IPS-NIHi7 (cell line): Measurements from ENCODE around the gene RGMA.
"Not testable (repeated sequence)": the region's sequence is repeated elsewhere in the genome, so short reads cannot be mapped to it uniquely, and the experiment has no call there.

Experiments used
- DNase-seq: peaks from one replicate; pipeline ENCODE4 v3.0.0; 2012; ENCODE audit warnings: mixed read lengths; ENCODE audit errors: extremely low spot score

The RGMA gene

GRCh38 chr15:93034512-93034911 is 54.5 kb downstream of the RGMA start:
- DNase-seq = no peak

GRCh38 chr15:93033434-93034045 is 55.5 kb downstream of the RGMA start:
- DNase-seq = no peak

- DNase-seq = not testable (repeated sequence)
These were observed 56.4 kb downstream of the RGMA start for GRCh38 chr15:93032515-93033206.

GRCh38 chr15:93031557-93032384 is 57.2 kb downstream of the RGMA start:
- not testable (repeated sequence) for DNase-seq

- no peak for DNase-seq
These were observed 57.9 kb downstream of the RGMA start for GRCh38 chr15:93031103-93031464.

- DNase-seq = peak; percentile 90
These were observed 58.4 kb downstream of the RGMA start for GRCh38 chr15:93030430-93031102.

DNA sequence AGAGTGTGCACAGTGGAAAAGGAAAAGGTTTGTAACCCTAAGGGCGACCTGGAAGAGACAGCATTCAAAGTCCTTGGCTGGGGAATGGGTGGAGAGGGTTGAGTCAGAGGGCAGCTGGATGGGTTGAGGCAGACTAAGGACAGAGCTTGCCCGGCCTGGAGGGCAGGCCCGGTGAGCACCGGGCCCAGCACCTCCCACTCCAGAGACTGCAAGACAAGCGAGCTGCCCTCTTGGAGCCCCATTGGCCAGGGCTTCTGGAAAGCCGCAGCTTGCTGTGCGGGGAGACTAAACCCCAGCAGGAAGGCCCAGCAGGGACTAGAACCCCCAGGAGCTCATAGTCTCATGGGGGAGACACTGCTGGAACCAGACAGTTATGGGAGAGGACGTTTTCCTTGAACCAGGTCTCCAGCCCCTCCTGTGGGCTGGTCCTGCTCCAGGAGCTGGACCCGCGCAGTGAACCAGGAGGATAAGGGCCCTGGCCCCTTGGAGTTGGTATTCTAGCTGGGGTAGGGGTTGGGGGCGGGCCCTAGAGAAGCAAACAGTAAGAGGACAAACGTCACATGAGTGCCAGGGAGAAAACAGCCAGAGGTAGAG is 59.1 kb downstream of the RGMA start:
- DNase-seq = no peak

- no peak for DNase-seq
These were observed 59.7 kb downstream of the RGMA start for GRCh38 chr15:93029214-93029835.

GRCh38 chr15:93028632-93029213 is 60.3 kb downstream of the RGMA start:
- no peak for DNase-seq

GRCh38 chr15:93028111-93028631 is 60.8 kb downstream of the RGMA start:
- no peak for DNase-seq

DNA sequence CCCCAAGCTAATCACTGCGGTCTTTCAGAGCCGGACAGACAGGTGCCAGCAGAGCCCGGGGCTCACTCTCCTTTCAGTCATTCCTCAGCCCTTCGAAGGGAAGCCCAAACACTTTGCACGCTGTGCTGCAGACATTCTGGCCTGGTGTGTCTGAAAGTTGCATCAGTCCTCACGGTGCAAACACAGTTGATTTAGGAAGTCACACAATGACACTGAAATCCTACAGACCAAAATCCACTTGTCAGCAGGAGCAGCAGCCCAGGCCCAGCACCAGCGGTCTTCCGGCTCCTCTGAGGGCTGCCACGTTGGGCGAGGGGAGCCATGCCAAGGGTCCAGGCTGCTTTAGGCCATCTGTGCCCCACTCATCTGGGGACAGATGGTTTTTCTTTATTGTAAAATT is 61.6 kb downstream of the RGMA start:
- no peak for DNase-seq

DNA sequence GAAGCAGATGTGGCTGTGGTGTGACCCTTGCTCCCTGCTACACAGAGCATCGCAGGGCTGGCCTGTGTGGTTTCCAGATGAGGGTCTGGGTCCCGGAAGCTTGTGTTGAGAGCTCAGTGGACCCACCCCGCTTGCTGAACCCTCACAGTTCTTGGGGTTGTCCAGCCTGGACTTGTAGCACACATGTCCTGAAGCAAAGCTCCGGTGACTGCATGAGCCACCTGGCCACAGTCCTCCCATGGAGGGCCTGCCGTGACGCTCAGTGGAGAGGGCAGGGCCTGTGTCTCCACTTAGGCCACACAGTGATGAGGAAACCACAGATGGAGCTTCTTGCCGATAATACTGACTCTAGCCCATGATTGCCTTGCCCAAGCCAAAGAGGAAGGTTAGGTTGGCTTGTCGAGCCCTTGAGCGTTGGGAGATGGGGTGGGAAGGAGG is 62.6 kb downstream of the RGMA start:
- DNase-seq = no peak

DNA sequence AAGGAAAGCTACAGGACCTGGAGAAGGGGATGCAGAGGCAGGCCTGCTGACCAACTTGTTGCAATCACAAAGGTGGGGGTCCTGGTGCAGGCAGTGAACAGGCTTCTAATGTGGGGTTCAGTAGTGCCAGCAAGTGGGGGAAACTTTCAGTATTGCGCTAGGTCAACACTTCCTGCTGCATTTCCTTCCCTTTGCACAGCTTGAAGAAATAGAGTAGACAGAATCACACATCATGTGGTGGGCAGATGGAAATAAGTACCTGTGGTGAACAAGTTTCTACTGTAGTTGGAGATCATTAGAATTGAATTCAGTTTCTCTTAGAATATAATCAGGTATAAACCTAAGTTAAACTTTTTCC is 63.4 kb downstream of the RGMA start:
- no peak for DNase-seq

DNA sequence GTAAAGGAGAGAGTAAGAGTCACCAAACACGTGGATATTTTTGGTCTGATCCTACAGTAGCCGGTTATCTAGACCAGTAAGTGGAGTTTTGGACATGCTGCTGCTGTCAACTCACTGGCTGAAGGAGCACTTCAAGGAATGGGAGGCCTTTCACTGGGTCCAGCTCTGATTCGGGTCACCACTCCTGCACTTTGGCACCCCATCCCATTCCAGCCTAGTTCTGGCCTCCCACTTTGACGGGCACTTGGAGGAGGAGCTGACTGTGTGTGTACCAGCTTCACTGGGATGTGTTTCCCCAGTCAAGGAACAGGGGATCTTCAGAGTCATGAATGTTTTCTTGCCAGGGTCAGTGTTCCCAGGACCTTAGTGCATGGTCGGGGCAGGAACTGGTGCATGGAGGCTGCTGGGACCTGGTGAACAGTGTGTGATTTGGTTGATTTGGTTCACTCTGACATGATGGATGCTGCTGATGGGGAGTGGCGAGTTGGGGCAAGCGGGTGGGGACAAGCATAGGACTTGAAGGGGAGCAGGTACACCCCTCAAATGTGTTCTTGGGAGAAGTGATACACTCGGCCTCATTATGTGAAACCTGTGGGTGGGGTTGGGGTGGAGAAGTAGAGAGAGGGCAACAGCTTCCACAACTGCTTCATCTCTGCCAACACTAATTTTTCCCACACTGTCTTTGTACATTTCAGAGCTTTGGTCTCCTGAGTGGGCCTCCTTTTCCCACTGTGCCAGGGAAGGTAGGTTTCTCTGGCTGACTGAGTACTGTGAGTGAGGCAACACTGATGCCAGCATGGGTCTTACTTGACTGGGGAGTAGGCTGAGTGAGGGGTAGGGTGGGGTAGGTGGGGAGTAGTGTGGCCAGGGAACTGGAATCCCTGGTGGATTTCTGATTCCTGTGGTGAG is 64.0 kb downstream of the RGMA start:
- no peak for DNase-seq

GRCh38 chr15:93024293-93024692 is 64.7 kb downstream of the RGMA start:
- DNase-seq = no peak

GRCh38 chr15:93020976-93021772 is 67.8 kb downstream of the RGMA start:
- no peak for DNase-seq

DNA sequence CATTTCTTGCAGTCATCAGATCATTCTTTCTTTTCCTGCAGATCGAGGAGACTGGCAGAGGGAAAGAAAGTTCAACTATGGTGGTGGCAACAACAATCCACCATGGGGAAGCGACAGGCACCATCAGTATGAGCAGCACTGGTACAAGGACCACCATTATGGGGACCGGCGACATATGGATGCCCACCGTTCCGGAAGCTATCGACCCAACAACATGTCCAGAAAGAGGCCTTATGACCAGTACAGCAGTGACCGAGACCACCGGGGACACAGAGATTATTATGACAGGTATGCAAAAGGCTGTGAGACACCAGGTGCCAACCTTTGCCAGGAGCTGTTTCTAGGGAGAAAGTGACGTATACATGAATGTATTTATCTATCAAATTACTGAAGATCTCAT is 69.0 kb downstream of the RGMA start:
- no peak for DNase-seq

GRCh38 chr15:93019090-93019489 is 69.9 kb downstream of the RGMA start:
- DNase-seq = no peak

DNA sequence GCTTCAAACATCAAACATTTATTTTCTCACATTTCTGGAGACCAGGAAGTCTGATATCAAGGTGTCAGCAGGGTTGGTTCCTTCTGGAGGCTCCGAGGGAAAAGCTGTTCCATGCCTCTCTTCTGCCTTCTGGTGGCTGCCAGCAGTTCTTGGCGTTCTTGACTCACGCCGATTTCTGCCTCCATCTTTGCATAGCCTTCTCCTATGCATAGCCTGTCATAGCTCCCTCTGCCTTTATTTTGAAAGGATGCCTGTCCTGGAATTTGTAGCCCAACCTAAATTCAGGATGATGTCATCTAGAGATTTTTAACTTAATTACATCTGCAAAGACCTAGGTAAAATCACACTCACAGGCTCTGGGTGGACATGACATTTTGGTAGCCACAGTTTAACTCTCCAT is 70.4 kb downstream of the RGMA start:
- DNase-seq = no peak
